Endothelial cell of umbilical vein (primary cell): Measurements from ENCODE around the gene CCDC6. TPM values are rescaled to one million over a fixed set of nuclear protein-coding genes. Genes with fewer than 3 reads are reported as not detected.
A peak's percentile ranks its signal among the peaks of the same experiment; 100 is the strongest.

ENCODE experiments used
- BruUV-seq: library from RNA; stranded (reverse); fragments of 400-500 nt; replicated peaks from 2 replicates; lab custom pipeline; 2021; lab: Mats Ljungman, UMichigan
- CTCF ChIA-PET: fragments of 300-600, 350-600 bp; sonication (Branson Sonifier 250); formaldehyde crosslinking; loops from one replicate; lab custom pipeline; 2021; ENCODE audit warnings: antibody characterized with exemption, inconsistent platforms; lab: Charles Lee
- POLR2A ChIA-PET: fragments of 300-600, 350-600 bp; sonication (Branson Sonifier 250); formaldehyde crosslinking; loops from one replicate; lab custom pipeline; 2021; ENCODE audit warnings: antibody characterized with exemption, inconsistent platforms; lab: Charles Lee
- DNase-seq: peaks from one replicate; pipeline ENCODE4 v3.0.0-alpha.2; 2011; ENCODE audit warnings: low read depth, low spot score
- FAIRE-seq: peaks from 2 replicates; lab custom pipeline; 2011; peaks lifted over from hg19 to GRCh38; lab: Jason Lieb, UNC
- H2AFZ ChIP-seq: 2 replicates; pipeline ENCODE4 v1.6.0; 2012; ENCODE audit warnings: low read depth, low read length, control low read depth, inconsistent platforms
- H3K27ac ChIP-seq: 2 replicates; pipeline ENCODE4 v1.5.1; 2011; ENCODE audit warnings: low read depth, mild to moderate bottlenecking, control low read depth, low read length, moderate library complexity; ENCODE audit not compliant: insufficient read depth
- H3K27me3 ChIP-seq, 2 experiments: 2 replicates each; pipeline versions ENCODE4 v1.6.0 to v1.6.1; 2011; ENCODE audit warnings: low read length in 2 of 2, mixed read lengths in 1 of 2; ENCODE audit not compliant: control insufficient read depth in 2 of 2, insufficient read depth in 2 of 2
- H3K36me3 ChIP-seq, 2 experiments: 2 replicates in 1 of 2; 3 replicates in 1 of 2; pipeline ENCODE4 v1.5.1; 2011; ENCODE audit warnings: low read length in 2 of 2, mild to moderate bottlenecking in 1 of 2, moderate library complexity in 1 of 2; ENCODE audit not compliant: control insufficient read depth in 2 of 2, insufficient read depth in 2 of 2; ENCODE audit errors: extremely low read depth in 1 of 2
- H3K4me1 ChIP-seq: 3 replicates; pipeline ENCODE4 v1.5.1; 2011; ENCODE audit warnings: mild to moderate bottlenecking, low read length; ENCODE audit not compliant: control insufficient read depth, insufficient read depth; ENCODE audit errors: extremely low read depth
- H3K4me2 ChIP-seq: 2 replicates; pipeline ENCODE4 v1.6.1; 2011; ENCODE audit warnings: low read length, control low read depth, mixed read lengths; ENCODE audit not compliant: insufficient read depth
- H3K4me3 ChIP-seq, 3 experiments: fragments of 200-600 bp in 1 of 3; sonication (generic), shearing (Covaris generic) in 1 of 3; replicated peaks in 1 of 3; 2 replicates each; pipeline ENCODE4 v1.5.1; 2011 to 2016; ENCODE audit warnings: control low read depth in 3 of 3, low read length in 3 of 3, mild to moderate bottlenecking in 2 of 3, inconsistent platforms in 1 of 3, low read depth in 1 of 3, moderate library complexity in 1 of 3; ENCODE audit not compliant: insufficient read depth in 1 of 3
- H3K79me2 ChIP-seq: 2 replicates; pipeline ENCODE4 v1.6.0; 2012; ENCODE audit warnings: low read length, inconsistent platforms; ENCODE audit not compliant: control insufficient read depth, insufficient read depth
- H3K9ac ChIP-seq: replicated peaks from 2 replicates; pipeline ENCODE3; 2011; ENCODE audit warnings: low read length, control low read depth; ENCODE audit not compliant: insufficient read depth; ENCODE audit errors: extremely low read depth
- H3K9me1 ChIP-seq: replicated peaks from 3 replicates; pipeline ENCODE4 v1.6.0; 2011; ENCODE audit warnings: mild to moderate bottlenecking, low read length; ENCODE audit not compliant: control insufficient read depth, insufficient read depth; ENCODE audit errors: extremely low read depth
- H3K9me3 ChIP-seq: replicated peaks from 2 replicates; pipeline ENCODE4 v1.5.1; 2012; ENCODE audit warnings: low read length, inconsistent platforms; ENCODE audit not compliant: control insufficient read depth, insufficient read depth
- H4K20me1 ChIP-seq: replicated peaks from 2 replicates; pipeline ENCODE3; 2011; ENCODE audit warnings: mild to moderate bottlenecking, low read length; ENCODE audit not compliant: control insufficient read depth, insufficient read depth; ENCODE audit errors: extremely low read depth
- FOS ChIP-seq: IDR thresholded peaks from 2 replicates; pipeline ENCODE4 v1.6.1; 2011; ENCODE audit warnings: mild to moderate bottlenecking, low read length, moderate library complexity, borderline replicate concordance; ENCODE audit not compliant: insufficient read depth
- GATA2 ChIP-seq: IDR thresholded peaks from 2 replicates; pipeline ENCODE4 v1.7.0; 2011; ENCODE audit warnings: low read depth, mild to moderate bottlenecking, moderate library complexity, mixed read lengths, low read length; ENCODE audit not compliant: insufficient read length, insufficient read depth
- JUN ChIP-seq: IDR thresholded peaks from 2 replicates; pipeline ENCODE4 v1.6.1; 2011; ENCODE audit warnings: borderline replicate concordance, low read depth; ENCODE audit not compliant: insufficient read length, insufficient read depth
- MYC ChIP-seq: IDR thresholded peaks from one replicate; pipeline ENCODE4 v1.6.1; 2011; ENCODE audit warnings: mild to moderate bottlenecking, low read depth, low read length
- POLR2A ChIP-seq: IDR thresholded peaks from 2 replicates; pipeline ENCODE4 v1.6.1; 2012; ENCODE audit warnings: low read depth, mild to moderate bottlenecking, control low read depth, low read length
- POLR2AphosphoS5 ChIP-seq: IDR thresholded peaks from 2 replicates; pipeline ENCODE4 v1.6.1; 2012; ENCODE audit warnings: low read depth, mild to moderate bottlenecking, control low read depth, low read length, moderate library complexity; ENCODE audit not compliant: insufficient read depth
- dilution Hi-C: fragments of 300-500 bp; cut with MboI; formaldehyde crosslinking; loops from one replicate; pipeline ENCODE4 v1.15.0; 2019; ENCODE audit warnings: low sequenced_read_pairs; ENCODE audit not compliant: extremely low pct_ligation_motif_present
- intact Hi-C: fragments of 100-400 bp; cut with micrococcal nuclease; formaldehyde crosslinking; loops from one replicate; pipeline ENCODE4 v1.10.0; 2022
- polyA plus RNA-seq, 4 experiments: library from polyadenylated mRNA; depleted of rRNA in 3 of 4; stranded (reverse) in 3 of 4; unstranded in 1 of 4; fragments of >200 nt; gene quantifications; 2 replicates each; pipeline versions ENCODE4 v1.2.1 to v1.2.3, GENCODE V29; 2011 to 2012; ENCODE audit warnings: missing spikeins in 1 of 4
- total RNA-seq: library from RNA; stranded (reverse); gene quantifications from 2 replicates; pipeline ENCODE4 v1.2.3, GENCODE V29; 2021
- TF ChIP-seq, protein P1 (sequence below), 2 donors: IDR thresholded peaks; 1 replicate in 1 of 2; 2 replicates in 1 of 2; pipeline ENCODE4 v1.5.1; 2011; ENCODE audit warnings: low read length in 2 of 2, mild to moderate bottlenecking in 2 of 2, moderate library complexity in 2 of 2, control low read depth in 1 of 2, inconsistent platforms in 1 of 2, low read depth in 1 of 2; ENCODE audit not compliant: insufficient read depth in 1 of 2; ENCODE audit errors: extremely low read depth in 1 of 2
- TF ChIP-seq, protein P2 (sequence below): IDR thresholded peaks from 2 replicates; pipeline ENCODE4 v1.6.1; 2011; ENCODE audit not compliant: insufficient read depth, insufficient read length

CCDC6 gene
- total and polyA plus RNA-seq, 2 donors (not counting 3 experiments of a cell fraction or from before 2014, with no cell fraction given): 16.8 to 36.8 TPM

DNA sequence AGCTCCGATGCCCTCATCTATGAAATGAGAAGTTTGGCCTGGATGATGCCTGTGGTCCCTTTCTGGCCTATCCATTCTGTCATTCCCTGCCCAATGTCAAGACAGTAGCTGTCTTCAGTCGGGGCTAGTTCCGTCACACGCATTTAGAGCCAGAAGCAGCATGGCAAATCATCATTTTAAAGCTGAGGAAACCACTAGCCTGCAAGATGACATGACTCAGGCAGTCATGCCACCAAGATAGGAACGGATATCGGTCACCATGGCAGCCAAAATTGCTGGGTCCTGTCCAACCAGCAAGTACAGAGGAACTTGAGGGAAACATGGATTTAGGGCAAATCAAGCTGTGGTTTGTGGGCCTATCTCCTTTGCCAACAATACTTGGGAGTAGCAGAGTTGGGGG is 88.6 kb downstream of the CCDC6 start:
- Histone ChIP-seq H3K9me3 (no peaks in the 10 kb centered on the region), H3K9me1 (no peaks in the 10 kb centered on the region), H3K4me1 (peaks cover 8% of the 10 kb centered on the region), H2AFZ (no peak overlapping the region), H3K36me3 (no peaks in the 10 kb centered on the region), H3K4me2 (no peak overlapping the region), H3K27ac (no peak overlapping the region), H4K20me1 (peaks cover 3% of the 10 kb centered on the region), H3K79me2 (peaks cover 4% of the 10 kb centered on the region), H3K27me3 (no peaks in the 10 kb centered on the region), H3K4me3 (no peak overlapping the region), H3K9ac (no peak overlapping the region)
- no TSS peak for BruUV-seq
- intact Hi-C loops (no loop called here), dilution Hi-C loops (no loop called here)
- FAIRE-seq: peak; percentile 38
- TF ChIP-seq POLR2AphosphoS5 (no peak), JUN (no peak), POLR2A (no peak), MYC (no peak), GATA2 (no peak), FOS (no peak)
- TF ChIP-seq, protein P1, sequence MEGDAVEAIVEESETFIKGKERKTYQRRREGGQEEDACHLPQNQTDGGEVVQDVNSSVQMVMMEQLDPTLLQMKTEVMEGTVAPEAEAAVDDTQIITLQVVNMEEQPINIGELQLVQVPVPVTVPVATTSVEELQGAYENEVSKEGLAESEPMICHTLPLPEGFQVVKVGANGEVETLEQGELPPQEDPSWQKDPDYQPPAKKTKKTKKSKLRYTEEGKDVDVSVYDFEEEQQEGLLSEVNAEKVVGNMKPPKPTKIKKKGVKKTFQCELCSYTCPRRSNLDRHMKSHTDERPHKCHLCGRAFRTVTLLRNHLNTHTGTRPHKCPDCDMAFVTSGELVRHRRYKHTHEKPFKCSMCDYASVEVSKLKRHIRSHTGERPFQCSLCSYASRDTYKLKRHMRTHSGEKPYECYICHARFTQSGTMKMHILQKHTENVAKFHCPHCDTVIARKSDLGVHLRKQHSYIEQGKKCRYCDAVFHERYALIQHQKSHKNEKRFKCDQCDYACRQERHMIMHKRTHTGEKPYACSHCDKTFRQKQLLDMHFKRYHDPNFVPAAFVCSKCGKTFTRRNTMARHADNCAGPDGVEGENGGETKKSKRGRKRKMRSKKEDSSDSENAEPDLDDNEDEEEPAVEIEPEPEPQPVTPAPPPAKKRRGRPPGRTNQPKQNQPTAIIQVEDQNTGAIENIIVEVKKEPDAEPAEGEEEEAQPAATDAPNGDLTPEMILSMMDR (IDR thresholded peaks at IDR 0.05; ENCODE audit: extremely low read depth in 1 of 2, insufficient read depth in 1 of 2, low read depth in 1 of 2, low read length in 2 of 2): no peak
- TF ChIP-seq, protein P2, sequence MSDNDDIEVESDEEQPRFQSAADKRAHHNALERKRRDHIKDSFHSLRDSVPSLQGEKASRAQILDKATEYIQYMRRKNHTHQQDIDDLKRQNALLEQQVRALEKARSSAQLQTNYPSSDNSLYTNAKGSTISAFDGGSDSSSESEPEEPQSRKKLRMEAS: no peak
- ChIA-PET POLR2A (no interaction called here), CTCF (interaction anchor here (0.9 to 1.8 kb wide), 3 partner anchors 10 to 18 kb away, joined by 4 to 8 read pairs (median 4); no protein-coding TSS in a partner anchor)
- DNase-seq: peak; percentile 19
